ENCODE measurements around the gene SYTL2. TPM values are rescaled to one million over a fixed set of nuclear protein-coding genes. Genes with fewer than 3 reads are reported as not detected.
A peak's percentile ranks its signal among the peaks of the same experiment; 100 is the strongest.

Gene SYTL2
- total and polyA plus RNA-seq, 10 donors, result 2.7 to 176 (median 26.5) TPM

GRCh38 chr11:85831050-85831449 lies 20.1 kb upstream of the SYTL2 start:
- Histone ChIP-seq H3K27ac (no peak overlapping the region), H3K4me1 (peaks cover 0 to 24% (median 7%) of the 10 kb centered on the region in 6 donors), H3K27me3 (replicated peaks in 1 of 7) (no peaks in the 10 kb centered on the region), H3K36me3 (no peaks in the 10 kb centered on the region), H3K9me3 (peaks cover 0 to 17% (median 10%) of the 10 kb centered on the region in 8 donors), H3K4me3 (no peak overlapping the region)
- DNase-seq, result no peak
- intact Hi-C loops (cut with DNase I; ENCODE audit: low total_unique reads), result no loop called here
- TF ChIP-seq POLR2AphosphoS5 (IDR thresholded peaks at IDR 0.05), result no peak
- TF ChIP-seq CTCF (IDR thresholded peaks at IDR 0.05 in 8 of 11, conservative IDR thresholded peaks at IDR 0.05 in 3 of 11), result no peak
- no peak for TF ChIP-seq POLR2A (IDR thresholded peaks at IDR 0.05)

GRCh38 chr11:85829172-85829571 lies 18.2 kb upstream of the SYTL2 start:
- intact Hi-C loops (cut with DNase I; ENCODE audit: low total_unique reads), result no loop called here
- Histone ChIP-seq H3K27me3 (replicated peaks in 1 of 7) (no peaks in the 10 kb centered on the region), H3K36me3 (no peaks in the 10 kb centered on the region), H3K4me1 (peaks cover 0 to 34% (median 8%) of the 10 kb centered on the region in 6 donors), H3K4me3 (no peak overlapping the region), H3K9me3 (peaks cover 0 to 3% (median 0%) of the 10 kb centered on the region in 8 donors), H3K27ac (no peak overlapping the region)
- TF ChIP-seq POLR2A (IDR thresholded peaks at IDR 0.05), result no peak
- TF ChIP-seq POLR2AphosphoS5 (IDR thresholded peaks at IDR 0.05), result no peak
- no peak for TF ChIP-seq CTCF (IDR thresholded peaks at IDR 0.05 in 8 of 11, conservative IDR thresholded peaks at IDR 0.05 in 3 of 11)
- WGBS, 5 donors, result 94 to 100% (median 95%) methylated on average over 2 of the region's 2 CpGs
- no peak for DNase-seq

GRCh38 chr11:85828640-85828978 lies 17.7 kb upstream of the SYTL2 start:
- 81 to 100% (median 95%) methylated on average over 1 of the region's 1 CpG for WGBS, 5 donors
- H3K4me3 ChIP-seq, result no peak overlapping the region
- H3K9me3 ChIP-seq, result peaks cover 0 to 3% (median 0%) of the 10 kb centered on the region in 8 donors
- no peak overlapping the region for H3K27ac ChIP-seq
- intact Hi-C loops (cut with DNase I; ENCODE audit: low total_unique reads), result no loop called here
- no peaks in the 10 kb centered on the region for H3K27me3 ChIP-seq (replicated peaks in 1 of 7)
- TF ChIP-seq POLR2A (IDR thresholded peaks at IDR 0.05) (no peak), POLR2AphosphoS5 (IDR thresholded peaks at IDR 0.05) (no peak), CTCF (IDR thresholded peaks at IDR 0.05 in 8 of 11, conservative IDR thresholded peaks at IDR 0.05 in 3 of 11) (no peak)
- H3K4me1 ChIP-seq, result peaks cover 0 to 37% (median 8%) of the 10 kb centered on the region in 6 donors
- no peak for DNase-seq
- no peaks in the 10 kb centered on the region for H3K36me3 ChIP-seq

- H3K36me3 ChIP-seq, result no peaks in the 10 kb centered on the region
- no peak for TF ChIP-seq POLR2AphosphoS5 (IDR thresholded peaks at IDR 0.05)
- no peak for TF ChIP-seq POLR2A (IDR thresholded peaks at IDR 0.05)
- no peak for TF ChIP-seq CTCF (IDR thresholded peaks at IDR 0.05 in 8 of 11, conservative IDR thresholded peaks at IDR 0.05 in 3 of 11)
- WGBS, 5 donors, result 37 to 59% (median 52%) methylated on average over 2 of the region's 2 CpGs
- peak overlapping the region in 3 of 8 donors; percentile 11 to 55 (median 14) for H3K27ac ChIP-seq
- intact Hi-C loops (cut with DNase I; ENCODE audit: low total_unique reads), result no loop called here
- H3K27me3 ChIP-seq (replicated peaks in 1 of 7), result no peaks in the 10 kb centered on the region
- DNase-seq, result no peak
- peaks cover 0 to 43% (median 8%) of the 10 kb centered on the region in 6 donors for H3K4me1 ChIP-seq
- no peak overlapping the region for H3K4me3 ChIP-seq
- H3K9me3 ChIP-seq, result peaks cover 0 to 3% (median 0%) of the 10 kb centered on the region in 8 donors
Measured at GRCh38 chr11:85827748-85828639, 17.1 kb upstream of the SYTL2 start.
